Esophagus muscularis mucosa (tissue), 4 donors: ENCODE results near the gene SRSF9.

Experiments
- EP300 ChIP-seq: sonication (generic); formaldehyde crosslinking; IDR thresholded peaks from one replicate; pipeline ENCODE4 v1.6.1; 2017; ENCODE audit warnings: antibody characterized with exemption
- POLR2A ChIP-seq: fragments of 450-650 bp; IDR thresholded peaks from one replicate; pipeline ENCODE4 v1.6.1; 2017; ENCODE audit warnings: antibody characterized with exemption, moderate library complexity, mild to moderate bottlenecking, low read depth
- POLR2AphosphoS5 ChIP-seq, 2 donors: sonication (generic); formaldehyde crosslinking; IDR thresholded peaks; one replicate each; pipeline ENCODE4 v1.6.1; 2017; ENCODE audit warnings: antibody characterized with exemption in 2 of 2
- TF ChIP-seq, protein P1 (sequence below), 3 experiments: fragments of 200-600 bp in 2 of 3; fragments of 450-650 bp in 1 of 3; sonication (generic) in 2 of 3; IDR thresholded peaks; one replicate each; pipeline ENCODE4 v1.5.1; 2017 to 2019; ENCODE audit warnings: antibody characterized with exemption in 3 of 3, mild to moderate bottlenecking in 2 of 3, moderate library complexity in 1 of 3

DNA sequence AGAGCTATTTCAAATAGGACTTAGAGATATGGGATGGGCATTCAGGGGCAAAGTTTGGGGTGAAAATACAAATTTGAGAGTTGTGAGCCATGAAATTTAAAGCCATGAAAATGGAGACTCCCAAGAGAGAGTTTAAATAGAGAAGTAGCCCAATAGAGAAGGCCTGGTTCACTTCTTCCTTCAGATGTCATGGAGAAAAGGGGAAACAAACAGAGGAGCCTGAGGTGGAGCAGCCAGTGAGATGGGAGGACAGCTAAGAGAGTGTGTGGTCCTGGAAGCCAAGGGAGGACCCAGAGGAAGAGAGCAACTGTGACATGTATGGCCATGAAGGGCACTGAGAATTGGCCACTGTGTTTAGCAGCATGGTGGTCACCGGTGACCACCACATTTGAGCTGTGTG lies 14.1 kb upstream of the SRSF9 start:
- TF ChIP-seq, protein P1, sequence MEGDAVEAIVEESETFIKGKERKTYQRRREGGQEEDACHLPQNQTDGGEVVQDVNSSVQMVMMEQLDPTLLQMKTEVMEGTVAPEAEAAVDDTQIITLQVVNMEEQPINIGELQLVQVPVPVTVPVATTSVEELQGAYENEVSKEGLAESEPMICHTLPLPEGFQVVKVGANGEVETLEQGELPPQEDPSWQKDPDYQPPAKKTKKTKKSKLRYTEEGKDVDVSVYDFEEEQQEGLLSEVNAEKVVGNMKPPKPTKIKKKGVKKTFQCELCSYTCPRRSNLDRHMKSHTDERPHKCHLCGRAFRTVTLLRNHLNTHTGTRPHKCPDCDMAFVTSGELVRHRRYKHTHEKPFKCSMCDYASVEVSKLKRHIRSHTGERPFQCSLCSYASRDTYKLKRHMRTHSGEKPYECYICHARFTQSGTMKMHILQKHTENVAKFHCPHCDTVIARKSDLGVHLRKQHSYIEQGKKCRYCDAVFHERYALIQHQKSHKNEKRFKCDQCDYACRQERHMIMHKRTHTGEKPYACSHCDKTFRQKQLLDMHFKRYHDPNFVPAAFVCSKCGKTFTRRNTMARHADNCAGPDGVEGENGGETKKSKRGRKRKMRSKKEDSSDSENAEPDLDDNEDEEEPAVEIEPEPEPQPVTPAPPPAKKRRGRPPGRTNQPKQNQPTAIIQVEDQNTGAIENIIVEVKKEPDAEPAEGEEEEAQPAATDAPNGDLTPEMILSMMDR (IDR thresholded peaks at IDR 0.05): no peak
- TF ChIP-seq POLR2A (no peak), EP300 (no peak), POLR2AphosphoS5 (IDR thresholded peaks at IDR 0.05) (no peak)
